Activated CD8-positive, alpha-beta memory T cell treated with anti-CD3 and anti-CD28 coated beads, Interleukin-2, amount 50 U/mL, for 48 hours (primary cell): Measurements from ENCODE around the gene PLVAP.

ENCODE experiments used
- DNase-seq: peaks from one replicate; pipeline ENCODE4 v3.0.0-alpha.2; 2020

The PLVAP gene

GRCh38 chr19:17332677-17333581, 44.2 kb downstream of the PLVAP start:
- DNase-seq, result peak; percentile 67

- DNase-seq, result no peak
Observed at GRCh38 chr19:17332360-17332676, 44.8 kb downstream of the PLVAP start.

GRCh38 chr19:17331045-17331558, 46.0 kb downstream of the PLVAP start:
- DNase-seq, result no peak

GRCh38 chr19:17330262-17331044, 46.7 kb downstream of the PLVAP start:
- no peak for DNase-seq

GRCh38 chr19:17329366-17330261, 47.5 kb downstream of the PLVAP start:
- DNase-seq, result no peak

GRCh38 chr19:17328517-17329365, 48.4 kb downstream of the PLVAP start:
- DNase-seq, result no peak

- peak; percentile 77 for DNase-seq
Observed at GRCh38 chr19:17327654-17328516, 49.3 kb downstream of the PLVAP start.

GRCh38 chr19:17327068-17327653, 50.0 kb downstream of the PLVAP start:
- DNase-seq, result no peak

GRCh38 chr19:17326595-17326966, 50.6 kb downstream of the PLVAP start:
- no peak for DNase-seq

GRCh38 chr19:17325881-17326594, 51.1 kb downstream of the PLVAP start:
- DNase-seq, result no peak

- DNase-seq, result no peak
Observed at GRCh38 chr19:17325133-17325532, 52.0 kb downstream of the PLVAP start.

GRCh38 chr19:17324357-17325114, 52.6 kb downstream of the PLVAP start:
- no peak for DNase-seq

- no peak for DNase-seq
Observed at GRCh38 chr19:17323964-17324332, 53.2 kb downstream of the PLVAP start.

GRCh38 chr19:17323300-17323963, 53.7 kb downstream of the PLVAP start:
- no peak for DNase-seq

- DNase-seq, result no peak
Observed at GRCh38 chr19:17322854-17323253, 54.3 kb downstream of the PLVAP start.

- no peak for DNase-seq
Observed at GRCh38 chr19:17321655-17322489, 55.3 kb downstream of the PLVAP start.

- no peak for DNase-seq
Observed at GRCh38 chr19:17320435-17320834, 56.7 kb downstream of the PLVAP start.
